ENCODE measurements around the gene BLTP2.
"Not testable (repeated sequence)": the region's sequence is repeated elsewhere in the genome, so short reads cannot be mapped to it uniquely, and the experiment has no call there.

BLTP2 gene

GRCh38 chr17:28646039-28646754 lies 1.2 kb upstream of the BLTP2 start:
- DNase-seq (ENCODE audit: low spot score): no peak

GRCh38 chr17:28645576-28645939 lies 600 bp upstream of the BLTP2 start:
- DNase-seq (ENCODE audit: low spot score): no peak

- DNase-seq (ENCODE audit: low spot score): peak; percentile 81
Measured at GRCh38 chr17:28643983-28644786, 773 bp downstream of the BLTP2 start.

GRCh38 chr17:28641579-28641978 lies 3.4 kb downstream of the BLTP2 start:
- no peak for DNase-seq (ENCODE audit: low spot score)

GRCh38 chr17:28635506-28635905 lies 9.5 kb downstream of the BLTP2 start:
- DNase-seq (ENCODE audit: low spot score): no peak

- DNase-seq (ENCODE audit: low spot score): no peak
Measured at GRCh38 chr17:28634206-28634865, 10.6 kb downstream of the BLTP2 start.

GRCh38 chr17:28626818-28627217 lies 18.1 kb downstream of the BLTP2 start:
- no peak for DNase-seq (ENCODE audit: low spot score)

- no peak for DNase-seq (ENCODE audit: low spot score)
Measured at GRCh38 chr17:28624148-28624547, 20.8 kb downstream of the BLTP2 start.

- no peak for DNase-seq (ENCODE audit: low spot score)
Measured at GRCh38 chr17:28623696-28624095, 21.3 kb downstream of the BLTP2 start.

GRCh38 chr17:28622186-28622585 lies 22.8 kb downstream of the BLTP2 start:
- DNase-seq (ENCODE audit: low spot score): no peak

- no peak for DNase-seq (ENCODE audit: low spot score)
Measured at GRCh38 chr17:28620010-28620409, 24.9 kb downstream of the BLTP2 start.

GRCh38 chr17:28618464-28618863 lies 26.5 kb downstream of the BLTP2 start:
- no peak for DNase-seq (ENCODE audit: low spot score)

GRCh38 chr17:28616281-28616680 lies 28.7 kb downstream of the BLTP2 start:
- DNase-seq (ENCODE audit: low spot score): no peak

GRCh38 chr17:28615260-28615940 lies 29.6 kb downstream of the BLTP2 start:
- no peak for DNase-seq (ENCODE audit: low spot score)

- DNase-seq (ENCODE audit: low spot score): peak; percentile 20
Measured at GRCh38 chr17:28613931-28614381, 31.0 kb downstream of the BLTP2 start, which contains the start of gene RSKR. TSS of gene RSKR (minus strand) at chr17:28614185. CDS start at chr17:28614161, 24 bp downstream.

GRCh38 chr17:28612936-28613872 lies 31.8 kb downstream of the BLTP2 start:
- peak; percentile 60 for DNase-seq (ENCODE audit: low spot score)

GRCh38 chr17:28612531-28612930 lies 32.4 kb downstream of the BLTP2 start:
- no peak for DNase-seq (ENCODE audit: low spot score)

GRCh38 chr17:28610376-28610775 lies 34.6 kb downstream of the BLTP2 start:
- no peak for DNase-seq (ENCODE audit: low spot score)

- DNase-seq (ENCODE audit: low spot score): not testable (repeated sequence)
Measured at GRCh38 chr17:28604031-28604430, 40.9 kb downstream of the BLTP2 start.

- peak; percentile 83 for DNase-seq (ENCODE audit: low spot score)
Measured at GRCh38 chr17:28599311-28600184, 45.4 kb downstream of the BLTP2 start.

Measured in AG20443 (cell line).